Activated CD4-positive, CD25-positive, alpha-beta regulatory T cell (primary cell): ENCODE data around the gene NAV2.

Experiments
- DNase-seq, 4 experiments: peaks; one replicate each; lab custom pipeline; 2025; lab: John Stamatoyannopoulos, UW

Gene NAV2, protein sequence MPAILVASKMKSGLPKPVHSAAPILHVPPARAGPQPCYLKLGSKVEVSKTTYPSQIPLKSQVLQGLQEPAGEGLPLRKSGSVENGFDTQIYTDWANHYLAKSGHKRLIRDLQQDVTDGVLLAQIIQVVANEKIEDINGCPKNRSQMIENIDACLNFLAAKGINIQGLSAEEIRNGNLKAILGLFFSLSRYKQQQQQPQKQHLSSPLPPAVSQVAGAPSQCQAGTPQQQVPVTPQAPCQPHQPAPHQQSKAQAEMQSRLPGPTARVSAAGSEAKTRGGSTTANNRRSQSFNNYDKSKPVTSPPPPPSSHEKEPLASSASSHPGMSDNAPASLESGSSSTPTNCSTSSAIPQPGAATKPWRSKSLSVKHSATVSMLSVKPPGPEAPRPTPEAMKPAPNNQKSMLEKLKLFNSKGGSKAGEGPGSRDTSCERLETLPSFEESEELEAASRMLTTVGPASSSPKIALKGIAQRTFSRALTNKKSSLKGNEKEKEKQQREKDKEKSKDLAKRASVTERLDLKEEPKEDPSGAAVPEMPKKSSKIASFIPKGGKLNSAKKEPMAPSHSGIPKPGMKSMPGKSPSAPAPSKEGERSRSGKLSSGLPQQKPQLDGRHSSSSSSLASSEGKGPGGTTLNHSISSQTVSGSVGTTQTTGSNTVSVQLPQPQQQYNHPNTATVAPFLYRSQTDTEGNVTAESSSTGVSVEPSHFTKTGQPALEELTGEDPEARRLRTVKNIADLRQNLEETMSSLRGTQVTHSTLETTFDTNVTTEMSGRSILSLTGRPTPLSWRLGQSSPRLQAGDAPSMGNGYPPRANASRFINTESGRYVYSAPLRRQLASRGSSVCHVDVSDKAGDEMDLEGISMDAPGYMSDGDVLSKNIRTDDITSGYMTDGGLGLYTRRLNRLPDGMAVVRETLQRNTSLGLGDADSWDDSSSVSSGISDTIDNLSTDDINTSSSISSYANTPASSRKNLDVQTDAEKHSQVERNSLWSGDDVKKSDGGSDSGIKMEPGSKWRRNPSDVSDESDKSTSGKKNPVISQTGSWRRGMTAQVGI (N-terminal part only)

DNA sequence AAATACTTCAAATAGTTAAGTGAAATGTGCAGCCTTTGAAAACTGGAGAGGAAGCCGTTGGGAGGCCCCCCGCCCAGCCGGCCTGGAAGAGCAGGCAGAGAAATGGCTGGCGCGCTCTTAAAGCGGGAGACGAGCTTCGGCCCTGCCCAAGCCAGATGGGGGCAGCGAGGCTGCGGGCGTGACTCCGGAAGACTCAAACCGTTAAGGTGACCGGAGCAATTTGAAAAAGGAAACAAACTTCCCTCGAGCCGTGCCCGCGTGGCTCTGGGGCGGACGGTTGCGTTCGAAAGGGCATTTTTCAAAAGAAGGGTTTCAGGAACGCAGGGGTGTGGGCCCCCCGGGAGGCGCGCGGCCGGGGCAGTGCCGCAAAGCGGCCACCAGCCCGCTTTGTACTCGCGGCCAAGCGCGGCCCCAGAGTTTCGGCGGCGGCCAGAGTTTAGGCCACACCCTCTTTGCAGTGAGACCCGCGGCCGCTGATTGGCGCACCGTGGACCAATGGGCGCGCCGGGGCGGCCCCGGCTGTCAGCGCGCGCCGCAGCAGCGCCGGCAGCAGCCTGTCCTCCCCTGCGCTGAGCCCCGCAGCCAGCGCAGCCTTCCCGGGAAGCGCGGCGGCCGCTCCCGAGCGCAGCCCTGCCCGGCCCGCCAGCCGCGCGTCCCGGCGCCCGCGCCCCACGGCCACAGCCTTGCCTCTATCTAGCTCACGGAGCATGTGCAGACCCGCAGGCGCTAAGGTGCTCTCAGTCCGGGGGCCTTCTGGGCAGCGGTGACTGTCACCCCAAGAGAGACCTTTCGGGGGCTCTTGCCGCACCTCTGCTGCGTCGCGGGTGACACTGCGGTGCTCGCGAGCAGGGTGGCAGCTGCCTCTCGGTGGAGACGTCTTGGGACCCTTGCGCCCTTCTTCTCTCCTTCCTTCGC is at the start of gene NAV2:
Gene NAV2 (plus strand): TSS at position 557 of the 915 bp plus-strand sequence. CDS start 859 bp downstream, outside the sequence.
- peak; percentile 34 to 59 (median 46) for DNase-seq

DNA sequence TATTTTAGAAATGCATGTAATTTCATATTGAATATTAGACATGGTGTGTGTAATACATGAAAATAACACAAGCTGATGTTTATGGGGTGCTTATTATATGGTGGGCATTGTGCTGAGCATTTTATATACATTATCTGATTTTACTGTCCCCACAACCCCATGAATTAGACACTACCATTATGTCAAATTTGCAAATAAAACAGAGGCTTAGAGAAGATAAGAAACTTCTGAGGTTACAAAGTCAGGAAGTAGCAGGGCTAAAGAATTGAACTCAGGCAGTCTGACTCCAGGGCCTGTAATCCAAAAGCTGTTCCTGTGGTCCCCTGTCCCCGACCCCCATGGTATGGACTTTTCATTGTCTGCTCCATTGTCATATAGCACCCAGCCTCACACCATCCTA is 49.4 kb upstream of the NAV2 start:
- DNase-seq = no peak

DNA sequence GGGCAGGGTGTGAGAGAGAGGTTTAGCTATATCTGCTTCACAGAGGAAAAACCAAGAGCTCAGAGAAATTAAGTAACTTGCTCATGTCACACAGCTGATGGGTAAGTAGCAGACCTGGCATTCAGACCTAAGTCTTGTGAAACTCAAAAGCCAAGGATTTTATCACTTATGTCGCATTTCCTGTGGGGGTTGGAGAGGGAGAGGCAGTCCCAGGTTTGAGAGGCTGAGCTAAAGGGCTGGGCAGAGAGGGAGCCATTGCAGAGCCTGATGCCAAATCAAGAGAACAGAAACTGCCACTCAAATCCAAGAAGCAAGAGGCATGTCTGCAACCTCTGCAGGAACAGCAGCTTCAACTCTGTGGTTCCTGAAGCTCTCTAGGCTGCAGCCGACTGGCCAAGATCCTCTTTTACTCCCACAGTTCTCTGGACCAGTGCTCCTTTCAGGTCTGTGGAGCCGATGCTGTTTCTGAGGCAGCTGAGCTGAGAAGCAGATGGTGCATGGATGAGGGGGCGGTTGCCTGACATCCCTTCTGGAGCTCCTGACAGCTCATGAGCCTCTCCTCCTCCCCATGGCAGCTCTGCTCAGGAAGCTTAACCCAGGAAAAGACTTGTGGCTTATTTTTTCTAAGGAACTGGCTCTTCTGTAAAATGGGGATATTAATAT is 47.6 kb upstream of the NAV2 start:
- DNase-seq = no peak

DNA sequence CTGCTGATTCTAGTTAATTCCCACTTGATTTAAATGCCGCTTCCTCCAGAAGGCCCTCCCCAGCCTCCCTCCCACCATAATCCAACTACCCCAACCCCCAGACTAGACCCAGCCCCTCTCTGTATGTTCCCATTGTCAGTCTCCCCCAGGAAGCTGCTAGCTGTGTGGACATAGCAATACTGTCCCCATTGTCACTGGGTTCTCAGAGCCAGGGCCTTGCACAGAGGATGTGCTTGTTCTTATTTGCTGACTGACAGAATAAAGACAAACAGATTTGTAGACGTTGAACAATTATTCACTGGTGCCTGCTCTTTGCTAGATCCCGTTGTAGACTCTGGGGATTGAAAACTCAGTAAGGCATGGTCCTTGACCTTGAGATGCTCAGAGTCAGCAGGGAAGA is 45.7 kb upstream of the NAV2 start:
- DNase-seq = no peak

DNA sequence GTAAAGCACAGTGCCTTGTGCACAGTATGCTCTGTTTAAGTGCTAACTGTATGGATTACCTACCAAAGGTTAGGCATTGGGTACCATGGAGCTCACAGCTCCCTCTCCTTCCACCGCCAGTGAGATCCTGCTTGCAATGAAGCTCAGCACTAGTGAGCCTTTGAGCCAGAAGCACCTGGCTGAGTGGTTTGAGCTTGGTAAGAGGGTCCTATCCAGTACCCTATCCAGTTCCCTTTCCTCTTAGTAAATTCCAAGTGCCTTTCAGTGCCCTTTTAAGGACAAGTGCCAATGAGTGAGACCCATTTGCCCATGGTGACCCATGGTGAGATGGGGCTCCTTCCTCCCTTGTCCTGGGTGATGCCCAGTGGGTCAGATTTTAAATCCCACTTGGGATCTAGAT is 43.1 kb upstream of the NAV2 start:
- no peak for DNase-seq

DNA sequence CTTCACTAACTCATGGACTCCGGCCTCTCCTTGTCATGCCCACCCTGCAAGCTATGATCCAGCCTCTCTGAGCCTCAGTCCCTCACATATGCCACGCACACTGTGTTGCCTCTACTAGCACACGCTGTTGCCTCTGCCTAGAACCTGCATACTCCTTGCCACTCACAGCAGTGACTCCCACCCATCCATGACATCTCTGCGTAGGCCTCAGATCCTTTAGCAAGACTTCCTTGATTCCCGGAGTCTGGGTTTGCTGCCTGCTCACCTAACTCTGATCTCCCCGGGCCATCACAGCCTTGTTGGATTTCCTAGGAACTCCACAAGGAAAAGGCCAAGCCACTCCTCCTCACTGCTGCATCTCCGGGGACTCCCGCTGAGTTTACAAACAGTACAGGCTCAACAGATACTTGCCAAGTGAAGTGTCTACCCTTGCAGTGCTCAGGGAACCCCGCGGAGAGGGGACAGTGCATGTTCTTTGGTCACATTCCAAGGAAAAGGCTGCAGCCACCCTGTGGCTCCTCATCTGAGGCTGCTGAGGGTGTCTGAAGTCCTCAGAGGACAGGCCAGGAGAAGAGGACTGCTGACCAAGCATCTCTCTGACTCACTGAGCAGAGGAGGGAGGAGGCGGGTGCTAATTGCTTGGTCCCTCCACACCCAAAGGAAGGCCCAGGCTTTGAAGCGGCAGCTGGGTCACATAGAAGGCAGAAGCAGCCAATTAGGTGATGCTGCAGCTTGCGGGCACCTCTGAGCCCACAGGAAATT is 42.4 kb upstream of the NAV2 start:
- DNase-seq = no peak

DNA sequence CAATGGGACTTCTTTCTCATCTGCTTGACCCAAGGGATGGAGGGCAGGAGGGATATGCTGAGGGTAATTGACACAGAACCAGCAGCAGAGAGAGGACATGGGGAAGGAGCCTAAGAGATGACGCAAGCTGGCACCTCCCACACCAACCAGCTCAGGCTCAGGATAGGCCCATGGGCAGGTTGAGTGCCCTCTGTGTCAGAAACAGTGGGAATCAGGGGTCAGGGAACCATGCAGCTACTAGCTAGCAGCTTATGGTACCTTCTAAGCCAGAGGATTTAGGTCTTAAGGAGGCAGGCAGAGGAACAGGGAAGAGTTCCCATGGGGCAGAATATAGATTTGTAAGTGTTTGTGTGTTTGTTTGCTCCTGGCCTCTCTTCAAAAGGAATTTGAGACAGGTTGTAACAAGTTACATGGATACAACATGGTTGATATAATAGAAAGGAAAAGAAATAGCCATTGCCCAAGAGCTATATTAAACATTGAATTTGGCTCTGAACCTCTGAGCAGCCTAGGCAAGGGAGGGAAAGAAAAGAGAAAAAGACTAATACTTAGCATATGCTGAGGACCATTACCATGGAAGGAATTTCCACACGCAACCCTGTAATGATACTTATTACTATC is 39.9 kb upstream of the NAV2 start:
- DNase-seq = no peak

DNA sequence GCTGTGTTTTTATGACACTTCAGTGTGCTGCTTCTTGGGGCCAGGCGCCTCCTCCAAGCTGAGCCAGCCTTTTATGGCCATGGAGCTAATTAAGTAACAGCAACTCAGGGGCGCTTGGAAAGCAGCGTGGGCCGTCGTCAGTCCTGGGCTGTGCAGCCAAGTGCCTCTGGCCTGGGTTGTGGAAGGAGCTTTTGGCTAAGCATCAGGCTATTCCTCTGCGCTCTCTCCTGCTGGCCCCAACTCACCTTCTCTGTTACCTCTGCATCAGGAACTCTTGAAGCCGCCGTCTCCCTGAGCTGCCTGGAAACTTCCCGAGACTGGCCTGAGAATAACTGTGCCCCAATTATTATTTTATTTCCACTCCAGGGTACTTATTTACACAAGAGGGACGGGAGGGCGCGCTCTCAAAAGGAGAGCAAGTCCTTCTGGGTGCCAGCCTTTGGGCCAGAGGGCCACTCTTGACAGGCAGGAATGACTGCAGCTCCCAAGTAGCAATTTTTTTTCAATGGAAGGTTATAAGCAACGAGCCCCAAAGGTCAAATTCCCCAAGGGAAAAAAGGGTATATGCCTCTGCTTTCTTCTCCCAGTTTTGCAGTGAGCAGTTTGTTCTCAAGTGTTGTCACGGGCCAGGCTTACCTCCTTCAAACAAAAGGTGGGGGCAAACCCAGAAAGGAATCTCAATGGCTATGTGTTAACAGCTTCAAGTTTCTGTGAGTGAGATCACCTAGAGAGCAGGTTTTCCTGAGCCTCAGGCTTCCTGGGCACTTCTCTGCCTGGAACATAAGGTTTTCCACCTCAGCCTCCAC is 38.5 kb upstream of the NAV2 start:
- no peak for DNase-seq

DNA sequence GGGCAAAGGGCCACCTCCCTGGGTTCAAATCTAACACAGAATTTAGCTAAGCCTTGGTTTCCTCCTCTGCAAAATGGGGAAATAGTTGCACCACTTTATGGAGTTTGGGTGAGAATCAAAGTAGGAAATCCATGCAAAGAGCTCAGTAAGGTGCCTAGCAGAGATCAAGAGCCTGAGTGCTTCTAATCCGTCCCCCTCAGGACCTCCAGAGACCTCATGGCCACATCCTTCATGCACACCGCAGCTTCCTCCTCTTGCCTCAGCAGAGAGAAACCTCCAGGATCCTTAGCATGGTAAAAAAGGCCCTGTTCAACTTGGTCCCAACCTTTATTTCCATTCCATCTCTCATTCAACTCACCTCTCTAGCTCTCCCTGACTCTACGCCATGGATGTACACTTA is 37.8 kb upstream of the NAV2 start:
- no peak for DNase-seq

DNA sequence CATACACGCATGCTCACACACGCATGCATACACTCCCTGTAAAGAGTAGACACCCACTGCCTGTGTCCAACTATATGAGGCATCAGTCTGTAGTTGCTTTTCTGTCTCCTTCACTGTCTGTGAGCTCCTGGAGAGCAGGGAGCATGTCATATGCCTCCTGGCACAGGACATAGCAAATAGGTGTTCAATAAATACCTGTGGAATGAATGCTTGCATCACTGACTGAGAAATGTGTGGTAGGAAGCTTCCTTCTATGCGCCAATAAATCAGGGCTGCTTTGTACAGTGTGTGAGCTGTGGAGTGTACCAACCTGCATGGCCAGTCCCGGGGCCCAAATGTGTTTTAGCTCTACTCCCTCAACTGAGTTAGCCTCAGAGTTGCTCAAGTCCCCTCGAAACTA is 37.2 kb upstream of the NAV2 start:
- no peak for DNase-seq

DNA sequence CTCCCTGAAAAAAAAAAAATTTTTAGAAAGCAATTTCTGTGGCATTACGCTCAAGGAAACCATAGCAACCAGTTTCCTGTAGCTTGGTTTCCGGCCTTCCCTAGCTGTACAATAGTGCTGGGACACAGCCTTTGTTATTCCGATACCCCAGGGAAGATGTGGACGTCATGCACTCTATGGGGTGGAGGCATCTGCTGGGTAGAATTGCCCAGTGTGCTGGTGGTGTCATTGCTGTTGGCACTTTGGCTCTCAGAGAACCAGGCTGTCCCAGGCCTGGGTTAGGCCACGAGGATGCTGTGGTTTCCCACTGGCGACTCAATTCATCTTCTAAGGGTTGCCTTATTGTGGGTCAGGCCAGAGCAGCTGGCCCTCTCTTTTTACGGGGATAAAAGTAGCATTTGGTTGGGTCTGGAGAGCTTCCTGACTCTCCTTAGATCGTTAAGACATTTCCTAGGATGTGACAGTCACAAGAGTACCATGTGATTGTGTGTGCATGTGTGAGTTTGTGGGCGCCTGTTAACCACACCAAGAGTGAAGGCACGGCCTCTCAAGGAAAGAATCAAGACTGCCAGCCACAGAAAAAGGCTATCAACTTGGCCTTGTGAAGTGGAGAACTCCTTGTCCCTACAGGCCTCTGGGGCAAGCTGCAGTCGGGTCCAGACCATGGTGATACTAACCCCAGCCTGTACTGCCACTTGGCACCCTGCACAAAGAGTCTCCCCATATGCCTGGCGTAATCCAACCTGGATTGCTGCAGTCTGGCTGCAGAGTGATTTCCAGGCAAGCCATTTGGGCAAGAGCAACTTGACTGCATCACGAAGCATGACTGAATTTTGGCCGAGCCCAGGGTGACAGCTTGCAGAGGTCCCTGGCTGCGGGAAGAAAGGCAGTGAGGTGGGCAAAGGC is 35.9 kb upstream of the NAV2 start:
- no peak for DNase-seq

DNA sequence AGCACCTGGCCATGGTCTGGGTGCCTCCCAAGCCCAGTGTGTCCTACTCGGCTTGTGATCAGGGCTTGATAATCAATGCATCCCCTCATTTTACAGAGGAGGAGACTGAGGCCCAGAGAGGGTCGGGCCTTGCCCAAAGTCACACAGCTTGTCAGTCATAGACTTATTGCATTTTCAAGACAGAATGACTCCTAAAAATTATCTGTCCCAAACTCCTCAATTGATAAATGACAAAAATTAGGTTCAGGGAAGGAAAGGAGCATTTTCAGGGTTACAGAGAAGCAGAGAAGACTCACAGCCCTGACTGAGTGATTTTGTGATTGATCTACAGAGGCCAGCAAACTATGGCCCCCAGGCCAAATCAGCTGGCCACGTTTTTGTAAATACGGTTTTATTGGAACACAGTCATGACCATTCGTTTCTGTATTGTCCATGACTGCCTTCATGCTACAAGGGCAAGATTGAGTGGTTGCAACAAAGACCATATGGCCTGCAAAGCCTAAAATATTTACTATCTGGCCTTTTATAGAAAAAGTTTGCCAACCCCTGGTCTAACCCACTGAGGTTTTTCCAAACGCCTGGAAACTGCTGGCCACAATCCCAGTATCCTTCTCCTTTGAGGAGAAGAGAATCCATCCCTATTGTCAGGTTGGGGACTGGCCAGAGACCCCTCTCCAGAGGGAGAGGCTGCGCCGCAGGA is 35.1 kb upstream of the NAV2 start:
- no peak for DNase-seq

DNA sequence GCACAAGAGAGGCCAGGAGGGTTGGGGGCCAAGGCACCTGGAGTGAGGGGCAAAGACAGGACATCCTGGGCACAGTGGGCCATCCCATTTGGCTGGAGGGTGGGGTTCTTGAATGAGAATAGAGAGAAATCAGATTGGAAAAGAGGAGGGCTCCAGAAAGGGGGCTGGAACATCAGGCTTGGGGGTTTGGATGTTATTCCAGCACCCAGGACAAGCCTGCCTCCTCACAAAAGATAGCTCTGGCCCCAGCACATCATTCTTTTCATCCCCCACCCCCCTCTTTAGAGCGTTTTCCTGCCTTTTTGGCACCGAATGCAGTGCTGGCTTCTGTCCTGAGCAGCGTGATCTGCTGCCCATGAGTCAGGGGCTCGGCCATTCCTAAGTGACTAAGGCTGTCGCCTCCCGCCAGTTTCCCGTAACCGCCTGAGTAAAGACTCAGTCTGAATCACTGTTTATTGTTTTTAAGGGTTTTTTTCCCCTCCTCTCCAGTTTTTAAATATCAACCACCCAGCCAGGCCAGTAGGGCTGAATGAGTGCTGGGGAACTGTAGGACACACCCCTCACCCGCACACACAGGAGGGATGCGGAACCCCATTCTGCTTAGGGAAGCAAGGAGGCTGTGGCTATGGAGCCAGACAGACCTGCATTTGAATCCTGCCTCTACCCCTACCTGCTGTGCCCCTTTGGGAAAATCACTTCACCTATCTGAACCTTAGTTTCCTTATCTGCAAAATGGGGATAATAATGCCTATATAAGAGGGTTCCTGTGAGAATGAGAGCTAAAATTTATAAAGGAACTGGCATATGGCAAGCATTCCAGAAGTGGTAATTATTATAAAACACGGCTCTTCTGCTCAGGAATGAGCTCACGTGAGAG is 32.4 kb upstream of the NAV2 start:
- DNase-seq = no peak

DNA sequence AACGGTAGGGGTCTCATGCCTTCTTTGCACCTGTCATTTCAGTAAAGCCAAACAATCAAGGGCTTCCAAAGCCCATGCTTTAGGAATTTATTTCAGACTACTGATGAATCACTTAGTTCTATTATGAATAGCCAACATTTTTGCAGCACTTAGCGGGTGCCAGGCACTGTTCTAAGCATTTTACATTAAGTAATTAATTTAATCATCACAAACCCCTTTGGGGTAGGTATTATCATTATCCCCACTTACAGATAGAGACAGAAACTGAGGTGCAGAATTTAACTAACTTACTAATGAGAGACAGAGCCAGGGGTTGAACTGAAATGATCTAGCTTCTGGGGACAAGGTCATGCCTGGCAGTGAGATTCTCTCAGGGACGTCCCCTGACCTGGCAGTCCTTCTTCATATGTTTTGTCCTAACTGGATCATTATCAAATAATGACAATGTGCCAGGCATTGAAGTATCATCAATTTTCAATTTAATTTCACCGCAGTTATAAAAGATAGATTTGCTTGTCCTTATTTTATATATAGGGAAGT is 31.7 kb upstream of the NAV2 start:
- DNase-seq = no peak

DNA sequence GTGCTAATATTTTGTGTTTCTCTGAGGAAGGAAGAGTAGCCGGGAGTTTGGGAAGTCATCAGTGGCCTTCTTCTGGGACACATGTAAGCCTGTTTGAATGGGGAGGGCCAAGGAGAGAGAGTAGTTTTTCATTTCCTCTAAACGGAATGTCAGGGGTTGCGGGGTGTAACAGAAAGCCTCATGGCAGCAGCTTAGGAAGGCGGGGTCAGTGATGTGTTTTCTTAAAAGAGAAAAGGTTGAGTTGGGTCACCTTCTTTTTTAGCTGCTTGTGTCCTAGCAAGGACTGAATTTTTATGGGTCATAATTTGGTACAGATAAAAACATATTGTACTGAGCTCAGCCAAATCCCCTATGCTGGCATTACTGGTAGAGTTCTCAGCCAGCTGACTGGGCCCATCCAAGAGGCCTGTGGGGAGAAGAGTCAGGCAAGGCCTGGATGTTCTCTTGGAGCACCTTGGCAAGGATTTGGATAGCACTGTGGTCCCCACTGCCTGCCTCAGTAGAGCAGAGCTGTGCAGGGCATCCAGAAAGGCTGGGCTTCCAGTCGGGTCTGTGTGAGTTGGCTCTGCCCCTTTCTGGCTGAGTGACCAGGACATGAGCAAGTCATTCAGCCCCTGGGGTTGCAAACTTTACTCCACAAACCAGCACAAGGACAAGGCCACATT is 29.4 kb upstream of the NAV2 start:
- no peak for DNase-seq
